DOHH2 (cell line): ENCODE data around the gene ZNF592.

Source experiments
- CTCF ChIP-seq: fragments of 200-600 bp; sonication (generic); IDR thresholded peaks from one replicate; pipeline ENCODE4 v1.5.1; 2014; ENCODE audit warnings: antibody characterized with exemption, mild to moderate bottlenecking, low read depth, low read length; ENCODE audit not compliant: poor library complexity, severe bottlenecking
- EZH2phosphoT487 ChIP-seq: fragments of 200-600 bp; sonication (generic); IDR thresholded peaks from 2 replicates; pipeline ENCODE4 v1.6.1; 2017; ENCODE audit warnings: borderline replicate concordance, mild to moderate bottlenecking, antibody characterized with exemption, low read length, moderate library complexity, mixed read lengths

- TF ChIP-seq CTCF (no peak), EZH2phosphoT487 (no peak)
Observed at GRCh38 chr15:84807228-84807627, 58.8 kb downstream of the ZNF592 start.
